ENCODE data around the gene STK24.

GRCh38 chr13:98622931-98623331, 46.0 kb upstream of the STK24 start:
- TF ChIP-seq RARB (CRISPR knock-in tag; IDR thresholded peaks at IDR 0.05) = no peak
- no peak for TF ChIP-seq ZFP30 (CRISPR knock-in tag; IDR thresholded peaks at IDR 0.05)
